ENCODE results near the gene VSTM2L. TPM values are rescaled to one million over a fixed set of nuclear protein-coding genes. Genes with fewer than 3 reads are reported as not detected.

The VSTM2L gene
- total RNA-seq, 4 donors from 2014 or later = 0.37 to 0.94 (median 0.62) TPM

DNA sequence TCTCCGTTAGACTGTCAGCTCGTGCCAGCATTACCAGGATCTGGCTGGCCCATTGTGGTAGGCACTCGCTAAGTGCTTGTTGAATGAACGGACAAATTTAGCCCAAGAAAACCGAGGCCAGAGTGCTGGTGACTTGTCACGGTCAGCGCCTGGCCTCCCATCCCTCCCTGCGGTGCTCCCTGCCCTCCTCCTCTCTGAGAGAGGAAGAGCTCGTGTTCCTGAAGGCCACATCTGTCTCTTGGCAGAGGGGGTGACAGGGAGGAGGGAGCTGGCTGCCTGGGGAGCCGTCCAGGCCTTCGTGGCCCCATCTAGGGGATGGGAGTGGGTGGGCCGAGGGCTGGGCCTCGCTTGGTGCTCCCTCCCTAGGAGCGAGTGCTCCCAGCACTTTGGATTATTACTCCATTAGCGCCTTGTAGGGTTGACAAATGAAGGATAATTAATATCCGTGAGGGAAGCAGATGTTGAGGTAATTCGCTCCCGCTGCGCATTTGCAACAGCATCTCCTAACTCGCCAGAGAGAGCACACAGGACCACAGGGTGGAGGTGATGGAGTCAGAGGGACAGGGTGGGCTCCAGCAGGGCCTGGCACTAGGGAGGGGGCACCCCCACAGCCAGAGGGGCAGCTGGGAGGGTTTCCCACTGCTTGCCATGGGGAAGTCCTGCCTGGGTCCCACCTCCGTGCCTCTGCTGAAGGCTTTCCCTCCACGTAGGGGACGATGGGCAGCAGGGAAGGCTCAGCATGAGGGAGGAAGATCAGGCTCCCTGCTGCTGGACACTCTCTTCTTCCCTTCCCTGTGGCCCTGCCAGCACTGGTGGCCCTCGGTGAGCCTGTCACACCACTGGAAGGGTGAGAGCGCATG, 37.0 kb downstream of the VSTM2L start:
- ATAC-seq (ENCODE audit: low FRiP score) (no peak), DNase-seq (ENCODE audit: low spot score) (no peak)
- TF ChIP-seq, protein P1, sequence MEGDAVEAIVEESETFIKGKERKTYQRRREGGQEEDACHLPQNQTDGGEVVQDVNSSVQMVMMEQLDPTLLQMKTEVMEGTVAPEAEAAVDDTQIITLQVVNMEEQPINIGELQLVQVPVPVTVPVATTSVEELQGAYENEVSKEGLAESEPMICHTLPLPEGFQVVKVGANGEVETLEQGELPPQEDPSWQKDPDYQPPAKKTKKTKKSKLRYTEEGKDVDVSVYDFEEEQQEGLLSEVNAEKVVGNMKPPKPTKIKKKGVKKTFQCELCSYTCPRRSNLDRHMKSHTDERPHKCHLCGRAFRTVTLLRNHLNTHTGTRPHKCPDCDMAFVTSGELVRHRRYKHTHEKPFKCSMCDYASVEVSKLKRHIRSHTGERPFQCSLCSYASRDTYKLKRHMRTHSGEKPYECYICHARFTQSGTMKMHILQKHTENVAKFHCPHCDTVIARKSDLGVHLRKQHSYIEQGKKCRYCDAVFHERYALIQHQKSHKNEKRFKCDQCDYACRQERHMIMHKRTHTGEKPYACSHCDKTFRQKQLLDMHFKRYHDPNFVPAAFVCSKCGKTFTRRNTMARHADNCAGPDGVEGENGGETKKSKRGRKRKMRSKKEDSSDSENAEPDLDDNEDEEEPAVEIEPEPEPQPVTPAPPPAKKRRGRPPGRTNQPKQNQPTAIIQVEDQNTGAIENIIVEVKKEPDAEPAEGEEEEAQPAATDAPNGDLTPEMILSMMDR (IDR thresholded peaks at IDR 0.05) = no peak

DNA sequence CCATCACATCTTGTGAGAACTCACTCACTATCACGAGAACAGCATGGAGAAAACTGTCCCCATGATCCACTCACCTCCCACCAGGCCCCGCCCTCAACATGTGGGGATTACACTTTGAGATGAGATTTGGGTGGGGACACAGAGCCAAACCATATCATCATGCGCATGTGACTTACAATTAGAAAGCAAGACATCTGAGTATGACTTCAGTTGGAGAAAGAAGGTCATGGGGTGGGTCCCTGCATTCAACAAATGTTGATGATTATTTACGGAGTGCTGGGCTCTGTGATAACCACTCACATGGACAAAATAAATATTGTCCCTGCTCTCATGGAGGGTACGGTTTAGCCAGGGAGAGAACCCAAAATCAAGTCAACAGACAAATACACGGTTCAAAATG, 37.9 kb downstream of the VSTM2L start:
- TF ChIP-seq, protein P1 (IDR thresholded peaks at IDR 0.05) = no peak
- no peak for DNase-seq (ENCODE audit: low spot score)
- no peak for ATAC-seq (ENCODE audit: low FRiP score)

DNA sequence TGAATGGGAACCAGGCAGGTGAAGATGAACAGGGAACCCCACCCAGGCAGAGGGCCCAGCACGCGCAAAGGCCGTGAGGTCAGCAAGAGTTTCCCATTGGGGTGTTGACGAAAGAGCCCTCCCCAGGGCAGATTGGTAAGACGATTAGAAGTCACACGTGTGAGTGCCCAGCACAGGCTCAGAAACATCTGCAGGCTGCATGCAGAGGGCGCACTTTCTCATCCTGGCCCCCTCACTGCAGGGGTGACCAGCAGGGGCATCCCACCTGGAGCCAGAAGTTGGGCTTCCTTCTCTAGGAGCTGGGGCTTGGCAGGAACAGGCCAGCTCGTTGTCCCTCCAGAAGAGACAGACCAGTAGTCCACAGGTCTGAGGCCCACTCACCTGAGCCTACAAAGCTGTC, 38.4 kb downstream of the VSTM2L start:
- TF ChIP-seq, protein P1 (IDR thresholded peaks at IDR 0.05) = no peak
- no peak for ATAC-seq (ENCODE audit: low FRiP score)
- peak; percentile 4 for DNase-seq (ENCODE audit: low spot score)

DNA sequence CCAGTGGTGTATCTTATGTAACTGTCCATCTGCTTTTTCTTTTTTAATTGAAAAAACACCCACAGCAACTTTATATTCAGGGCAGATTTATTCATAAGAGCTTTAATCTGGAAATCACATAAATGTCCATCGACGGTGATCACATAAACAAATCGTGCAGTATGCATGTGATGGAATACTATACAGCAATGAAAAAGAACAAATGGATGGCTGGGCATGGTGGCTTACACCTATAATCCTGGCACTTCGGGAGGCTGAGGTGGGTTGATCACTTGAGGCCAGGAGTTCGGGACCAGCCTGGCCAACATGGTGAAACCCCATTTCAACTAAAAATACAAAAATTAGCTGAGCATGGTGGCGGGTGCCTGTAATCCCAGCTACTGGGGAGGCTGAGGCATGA, 39.1 kb downstream of the VSTM2L start:
- ATAC-seq (ENCODE audit: low FRiP score) (no peak), DNase-seq (ENCODE audit: low spot score) (no peak)
- TF ChIP-seq, protein P1 (IDR thresholded peaks at IDR 0.05) = no peak

DNA sequence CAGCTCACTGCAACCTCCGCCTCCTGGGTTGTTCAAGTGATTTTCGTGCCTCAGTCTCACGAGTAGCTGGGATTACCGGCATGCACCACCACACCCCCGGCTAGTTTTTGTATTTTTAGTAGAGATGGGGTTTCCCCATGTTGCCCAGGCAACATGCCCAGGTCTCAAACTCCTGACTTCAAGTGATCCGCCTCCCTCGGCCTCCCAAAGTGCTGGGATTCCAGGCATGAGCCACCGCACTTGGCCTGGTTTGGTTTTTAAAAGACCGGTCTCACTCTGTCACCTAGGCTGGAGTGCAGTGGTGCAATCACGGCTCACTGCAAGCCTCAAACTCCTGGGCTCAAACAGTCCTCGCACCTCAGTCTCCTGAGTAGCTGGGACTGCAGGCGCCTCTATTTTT, 40.1 kb downstream of the VSTM2L start:
- DNase-seq (ENCODE audit: low spot score) (no peak), ATAC-seq (ENCODE audit: low FRiP score) (no peak)
- TF ChIP-seq, protein P1 (IDR thresholded peaks at IDR 0.05) = no peak

DNA sequence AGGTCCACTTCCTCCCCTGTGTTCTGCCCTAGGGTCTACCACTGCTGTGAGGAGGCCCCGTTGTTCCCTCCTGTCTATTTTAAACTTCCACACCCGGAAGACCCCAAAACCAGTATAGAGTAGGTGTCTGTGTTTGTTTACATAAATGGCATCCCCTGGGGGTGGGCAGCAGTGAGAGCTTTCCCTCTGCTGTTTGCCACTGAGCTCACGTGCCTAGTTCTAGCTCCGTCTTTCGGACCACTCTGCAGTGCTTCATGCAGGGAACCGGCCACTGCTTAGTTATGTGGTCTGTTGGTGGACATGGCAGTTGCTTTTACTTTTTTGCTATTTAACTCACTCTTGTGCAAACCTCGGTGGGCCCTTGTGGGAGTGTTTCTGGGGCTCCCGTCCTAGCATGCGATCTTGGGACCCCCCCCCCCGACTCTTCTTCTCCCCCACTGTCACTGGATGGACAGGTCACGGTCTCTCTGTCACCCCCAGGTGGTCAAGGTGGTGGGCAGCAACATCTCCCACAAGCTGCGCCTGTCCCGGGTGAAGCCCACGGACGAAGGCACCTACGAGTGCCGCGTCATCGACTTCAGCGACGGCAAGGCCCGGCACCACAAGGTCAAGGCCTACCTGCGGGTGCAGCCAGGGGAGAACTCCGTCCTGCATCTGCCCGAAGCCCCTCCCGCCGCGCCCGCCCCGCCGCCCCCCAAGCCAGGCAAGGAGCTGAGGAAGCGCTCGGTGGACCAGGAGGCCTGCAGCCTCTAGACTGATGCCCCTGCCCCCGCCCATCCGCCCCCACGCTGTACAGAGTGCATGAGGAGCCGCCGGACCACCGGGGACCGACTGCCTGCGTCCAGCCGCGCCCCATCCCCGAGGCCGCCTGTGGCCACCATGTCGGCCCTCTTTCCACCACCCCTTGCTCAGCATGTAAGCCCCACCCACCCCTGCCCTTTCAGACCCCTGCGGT, 40.9 kb downstream of the VSTM2L start:
- TF ChIP-seq, protein P1 (IDR thresholded peaks at IDR 0.05) = no peak
- no peak for ATAC-seq (ENCODE audit: low FRiP score)

More for the DNA sequence above, 40.9 kb downstream of the VSTM2L start:
- no peak for DNase-seq (ENCODE audit: low spot score)
